Adipose tissue (tissue), 3 donors: ENCODE results near the gene RBPJL. TPM values are rescaled to one million over a fixed set of nuclear protein-coding genes. Genes with fewer than 3 reads are reported as not detected.

ENCODE experiments used
- H3K27ac ChIP-seq: one replicate; pipeline ENCODE4 v1.5.1; 2013; ENCODE audit warnings: low read depth, low read length
- whole genome bisulfite sequencing, 3 donors: extraction: QIAGEN DNeasy Blood & Tissue Kit; methylation state at CpG; one replicate each; pipeline ENCODE4 v1.1.7; 2013; 5-methylcytosine and 5-hydroxymethylcytosine counted together
- polyA plus RNA-seq, 3 donors: library from polyadenylated mRNA; stranded (reverse); fragments of 200-250 nt; gene quantifications; one replicate each; pipeline ENCODE4 v1.2.3, GENCODE V29; 2013
- donor health status: healthy with polysubstance abuse.
- donor health status: Bipolar disorder and iron deficiency.
- donor health status: healthy.

The RBPJL gene
- polyA plus RNA-seq, 3 donors, result 0.19 to 233 TPM; not detected in 1

GRCh38 chr20:45290677-45291355, 15.8 kb upstream of the RBPJL start:
- 20 to 23% (median 21%) methylated on average over 8 of the region's 8 CpGs for WGBS, 3 donors
- H3K27ac ChIP-seq, result no peak overlapping the region

GRCh38 chr20:45291526-45291925, 15.1 kb upstream of the RBPJL start:
- WGBS, 3 donors, result 80 to 85% (median 83%) methylated on average over 9 of the region's 9 CpGs
- H3K27ac ChIP-seq, result no peak overlapping the region

DNA sequence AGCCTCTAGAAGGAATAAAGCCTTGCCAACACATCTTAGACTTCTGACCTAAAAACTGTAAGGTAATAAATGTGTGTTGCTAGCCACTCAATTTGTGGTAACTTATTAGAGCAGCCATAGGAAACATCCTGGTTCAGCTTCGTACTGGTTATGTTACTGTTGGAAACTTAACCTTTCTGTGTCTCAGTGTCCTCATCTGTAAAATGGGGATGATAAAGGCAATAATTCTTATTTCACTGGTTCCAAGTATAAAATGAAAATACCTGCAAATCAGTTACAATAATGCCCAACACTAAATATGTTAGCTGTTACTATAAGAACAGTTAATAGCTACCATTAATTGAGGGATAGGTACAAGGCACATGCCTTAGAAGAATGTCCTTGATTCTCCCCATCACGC, 14.3 kb upstream of the RBPJL start:
- no peak overlapping the region for H3K27ac ChIP-seq
- 76 to 92% (median 80%) methylated on average over 2 of the region's 2 CpGs for WGBS, 3 donors

GRCh38 chr20:45293041-45294002, 13.3 kb upstream of the RBPJL start:
- H3K27ac ChIP-seq, result no peak overlapping the region
- WGBS, 3 donors, result 3 to 8% (median 5%) methylated on average over 79 of the region's 79 CpGs

DNA sequence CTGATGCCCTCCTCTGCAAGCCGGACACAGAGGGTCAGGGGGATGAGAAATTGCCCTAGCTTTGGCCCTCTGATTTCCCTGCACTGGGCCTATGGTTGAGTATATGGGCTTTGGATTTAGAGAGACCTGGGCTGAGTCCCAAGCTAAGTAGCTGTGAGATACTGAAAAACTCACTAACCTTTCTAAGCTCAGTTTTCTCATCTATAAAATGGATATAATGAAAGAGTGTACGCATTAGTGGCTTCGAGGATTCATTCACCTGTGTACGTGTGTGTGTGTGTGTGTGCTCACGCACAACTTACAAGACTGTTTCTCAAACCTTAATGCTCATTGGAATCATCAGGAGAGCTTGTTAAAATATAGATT, 12.7 kb upstream of the RBPJL start:
- WGBS, 3 donors, result 46 to 63% (median 59%) methylated on average over 5 of the region's 5 CpGs
- no peak overlapping the region for H3K27ac ChIP-seq

DNA sequence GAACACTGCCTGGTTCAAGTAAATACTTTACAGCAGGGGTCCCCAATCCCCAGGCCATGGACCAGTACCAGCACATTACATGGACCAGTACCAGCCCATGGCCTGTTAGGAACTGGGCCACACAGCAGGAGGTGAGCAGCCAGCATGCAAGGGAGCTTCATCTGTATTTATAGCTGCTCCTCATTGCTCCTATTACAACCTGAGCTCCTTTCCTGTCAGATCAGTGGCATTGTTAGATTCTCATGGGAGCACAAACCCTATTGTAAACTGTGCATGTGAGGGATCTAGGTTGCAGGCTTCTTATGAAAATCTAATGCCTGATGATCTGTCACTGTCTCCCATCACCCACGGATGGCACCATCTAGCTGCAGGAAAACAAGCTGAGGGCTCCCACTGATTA, 12.0 kb upstream of the RBPJL start:
- H3K27ac ChIP-seq, result no peak overlapping the region
- WGBS, 3 donors, result 86 to 97% (median 94%) methylated on average over 1 of the region's 1 CpG

GRCh38 chr20:45297786-45298497, 8.7 kb upstream of the RBPJL start:
- no peak overlapping the region for H3K27ac ChIP-seq
- 92 to 95% (median 93%) methylated on average over 48 to 52 of the region's 52 CpGs for WGBS, 3 donors

GRCh38 chr20:45299786-45300185, 6.9 kb upstream of the RBPJL start:
- H3K27ac ChIP-seq, result no peak overlapping the region
- 83 to 94% (median 94%) methylated on average over 5 to 6 of the region's 6 CpGs for WGBS, 3 donors

- H3K27ac ChIP-seq, result no peak overlapping the region
- 40 to 62% (median 62%) methylated on average over 4 of the region's 4 CpGs for WGBS, 3 donors
Measured at GRCh38 chr20:45300961-45301360, 5.7 kb upstream of the RBPJL start.

DNA sequence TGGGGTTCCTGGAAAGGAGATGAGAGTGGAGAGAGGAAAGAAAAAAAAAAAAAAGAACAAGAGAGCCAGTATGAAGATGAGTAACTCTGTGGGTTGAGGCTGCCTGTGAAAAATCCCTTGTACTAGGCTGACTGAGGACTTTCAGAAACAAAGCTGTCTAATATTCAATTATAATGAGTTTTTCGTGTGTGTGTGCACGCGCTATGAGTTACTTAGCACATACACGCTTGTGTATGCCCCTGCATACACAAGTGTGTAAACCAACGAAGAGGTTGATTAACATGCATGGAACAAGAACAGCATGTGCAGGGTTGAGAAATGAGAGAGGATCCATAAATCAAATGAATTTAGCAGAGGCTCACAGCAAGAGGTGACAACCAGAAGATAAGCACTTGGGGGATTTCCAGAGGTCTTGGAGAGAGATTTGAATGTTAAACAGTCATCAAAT, 4.8 kb upstream of the RBPJL start:
- no peak overlapping the region for H3K27ac ChIP-seq
- WGBS, 3 donors, result 78 to 87% (median 82%) methylated on average over 5 of the region's 5 CpGs

GRCh38 chr20:45303586-45304463, 2.8 kb upstream of the RBPJL start:
- no peak overlapping the region for H3K27ac ChIP-seq
- WGBS, 3 donors, result 43 to 79% (median 71%) methylated on average over 47 of the region's 47 CpGs

GRCh38 chr20:45304464-45304999, 2.1 kb upstream of the RBPJL start:
- WGBS, 3 donors, result 73 to 83% (median 82%) methylated on average over 43 of the region's 43 CpGs
- no peak overlapping the region for H3K27ac ChIP-seq

DNA sequence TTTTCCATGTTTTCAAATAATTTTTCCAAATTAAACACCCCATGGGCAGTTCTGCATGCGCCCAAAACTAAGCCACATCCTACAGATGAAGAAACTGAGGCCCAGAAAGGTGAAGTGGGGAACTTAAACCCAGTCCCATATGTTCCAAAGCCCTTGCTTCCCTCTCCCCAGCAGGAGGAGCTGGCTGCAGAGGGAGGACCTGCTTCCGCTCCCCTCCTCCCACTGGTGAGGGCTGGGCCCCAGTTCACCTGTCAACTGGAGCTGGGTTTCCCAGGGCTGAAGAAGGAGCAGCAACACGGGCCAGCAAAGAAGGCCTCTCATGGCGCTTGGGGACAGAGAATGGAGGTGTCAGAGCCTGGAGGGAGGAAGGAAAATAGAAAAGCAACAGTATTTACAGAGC, 1.4 kb upstream of the RBPJL start:
- H3K27ac ChIP-seq, result no peak overlapping the region
- WGBS, 3 donors, result 30 to 73% (median 62%) methylated on average over 4 of the region's 4 CpGs

DNA sequence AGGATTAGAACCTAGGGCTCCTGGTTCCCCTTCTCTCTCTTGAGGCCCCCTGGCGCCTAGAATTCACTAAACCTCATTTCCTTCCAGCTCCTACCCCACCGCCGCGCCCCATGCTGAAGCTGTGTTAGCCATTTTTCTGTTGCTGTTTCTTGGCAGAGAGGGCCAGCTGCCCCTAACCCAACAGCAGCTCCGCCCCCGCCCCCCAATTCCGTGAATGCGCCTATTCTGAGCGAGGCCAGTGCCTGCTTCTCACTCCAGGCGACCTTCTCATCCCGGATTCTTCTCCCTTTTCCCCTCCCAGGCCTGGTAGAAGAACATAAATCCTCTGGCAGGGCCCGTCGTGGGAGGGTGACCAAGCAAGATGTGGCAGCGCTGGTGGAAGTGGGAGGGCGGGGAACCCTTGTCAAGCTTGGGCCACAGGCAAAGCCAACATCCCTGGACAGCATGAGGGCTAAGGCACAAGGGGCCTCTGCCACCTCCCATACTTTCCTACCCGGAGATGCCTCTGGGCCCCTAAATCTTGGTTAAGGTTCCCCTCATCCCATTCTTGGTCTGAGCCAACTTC, 518 bp downstream of the RBPJL start:
- H3K27ac ChIP-seq, result no peak overlapping the region
- 18 to 55% (median 48%) methylated on average over 16 of the region's 16 CpGs for WGBS, 3 donors

- no peak within 1 kb of the TSS for H3K27ac ChIP-seq
- WGBS, 3 donors, result 20 to 37% (median 36%) methylated on average over 20 of the region's 20 CpGs
Measured at GRCh38 chr20:45308117-45308778, 1.6 kb downstream of the RBPJL start, which contains the start of gene MATN4. TSS of gene MATN4 (minus strand) at chr20:45308299. CDS start at chr20:45305582, 2,717 bp downstream.

- WGBS, 3 donors, result 28 to 59% (median 58%) methylated on average over 3 of the region's 3 CpGs
- H3K27ac ChIP-seq, result no peak overlapping the region
Measured at GRCh38 chr20:45309075-45309474, 2.4 kb downstream of the RBPJL start.
